ENCODE measurements around the gene TBC1D22A.

DNA sequence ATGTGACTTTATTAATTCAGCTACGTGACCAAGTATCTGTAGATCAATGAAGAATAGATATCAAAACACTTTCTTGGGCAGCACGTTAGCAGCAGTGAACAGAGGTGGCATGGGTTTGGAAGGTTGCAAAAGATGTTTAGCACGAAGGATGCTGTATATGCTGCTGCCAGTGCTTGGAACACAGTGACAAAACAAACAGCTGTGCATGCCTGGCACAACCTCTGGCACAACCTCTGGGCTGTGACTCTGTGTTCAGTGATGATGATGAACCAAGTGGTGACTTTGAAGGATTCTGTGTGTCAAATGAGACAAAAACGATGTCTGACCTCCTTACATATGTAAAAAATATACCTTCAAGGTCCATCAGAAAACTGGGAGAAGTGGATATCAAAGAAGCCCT, 104.7 kb downstream of the TBC1D22A start:
- TF ChIP-seq EP300 (IDR thresholded peaks at IDR 0.05; ENCODE audit: low read depth) (no peak), CTCF (IDR thresholded peaks at IDR 0.05) (no peak), POLR2AphosphoS5 (IDR thresholded peaks at IDR 0.05) (no peak)

All from transverse colon (tissue), 4 donors.